Activated T-cell treated with anti-CD3 and anti-CD28 coated beads, Interleukin-2, amount 50 U/mL, for 24 hours (primary cell): ENCODE results near the gene NOVA2.
"Not testable (repeated sequence)": the region's sequence is repeated elsewhere in the genome, so short reads cannot be mapped to it uniquely, and the experiment has no call there.

Source experiments
- DNase-seq: peaks from one replicate; pipeline ENCODE4 v3.0.0-alpha.2; 2020
- H3K27ac Mint-ChIP-seq: 2 replicates; pipeline ENCODE4 v1.8.0; 2020; ENCODE audit warnings: mild to moderate bottlenecking, mixed read lengths
- H3K27me3 Mint-ChIP-seq: 2 replicates; pipeline ENCODE4 v1.8.0; 2020; ENCODE audit warnings: mixed read lengths
- H3K36me3 Mint-ChIP-seq: 2 replicates; pipeline ENCODE4 v1.8.0; 2020; ENCODE audit warnings: low read depth, mixed read lengths
- H3K4me1 Mint-ChIP-seq: 2 replicates; pipeline ENCODE4 v1.8.0; 2020; ENCODE audit warnings: low read depth, mixed read lengths
- H3K4me3 Mint-ChIP-seq: 2 replicates; pipeline ENCODE4 v1.8.0; 2020; ENCODE audit warnings: mild to moderate bottlenecking, moderate library complexity, mixed read lengths
- H3K9me3 Mint-ChIP-seq: 2 replicates; pipeline ENCODE4 v1.8.0; 2020; ENCODE audit warnings: mixed read lengths

Gene NOVA2

DNA sequence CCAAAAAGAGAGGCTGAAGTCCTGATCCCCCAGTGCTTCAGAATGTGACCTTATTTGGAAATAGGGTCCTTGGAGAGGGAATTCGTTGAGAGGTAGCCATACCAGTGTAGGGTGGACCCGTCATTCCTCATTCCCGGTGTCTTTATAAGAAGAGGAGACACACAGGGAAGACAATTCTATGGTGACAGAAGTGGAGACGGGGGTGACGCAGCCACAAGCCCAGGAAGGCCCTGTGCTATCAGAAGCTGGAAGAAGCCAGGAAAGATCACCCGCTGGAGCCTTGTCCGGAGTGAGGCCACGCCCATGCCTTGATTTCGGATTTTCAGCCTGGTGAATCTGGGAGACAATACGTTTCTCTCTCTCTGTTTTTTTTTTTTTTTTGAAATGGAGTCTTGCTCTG is 68.7 kb downstream of the NOVA2 start:
- Mint-ChIP-seq H3K4me1 (peaks cover 21% of the 10 kb centered on the region), H3K36me3 (peaks cover 11% of the 10 kb centered on the region), H3K9me3 (no peaks in the 10 kb centered on the region), H3K4me3 (no peak overlapping the region), H3K27me3 (no peaks in the 10 kb centered on the region), H3K27ac (no peak overlapping the region)
- no peak for DNase-seq

DNA sequence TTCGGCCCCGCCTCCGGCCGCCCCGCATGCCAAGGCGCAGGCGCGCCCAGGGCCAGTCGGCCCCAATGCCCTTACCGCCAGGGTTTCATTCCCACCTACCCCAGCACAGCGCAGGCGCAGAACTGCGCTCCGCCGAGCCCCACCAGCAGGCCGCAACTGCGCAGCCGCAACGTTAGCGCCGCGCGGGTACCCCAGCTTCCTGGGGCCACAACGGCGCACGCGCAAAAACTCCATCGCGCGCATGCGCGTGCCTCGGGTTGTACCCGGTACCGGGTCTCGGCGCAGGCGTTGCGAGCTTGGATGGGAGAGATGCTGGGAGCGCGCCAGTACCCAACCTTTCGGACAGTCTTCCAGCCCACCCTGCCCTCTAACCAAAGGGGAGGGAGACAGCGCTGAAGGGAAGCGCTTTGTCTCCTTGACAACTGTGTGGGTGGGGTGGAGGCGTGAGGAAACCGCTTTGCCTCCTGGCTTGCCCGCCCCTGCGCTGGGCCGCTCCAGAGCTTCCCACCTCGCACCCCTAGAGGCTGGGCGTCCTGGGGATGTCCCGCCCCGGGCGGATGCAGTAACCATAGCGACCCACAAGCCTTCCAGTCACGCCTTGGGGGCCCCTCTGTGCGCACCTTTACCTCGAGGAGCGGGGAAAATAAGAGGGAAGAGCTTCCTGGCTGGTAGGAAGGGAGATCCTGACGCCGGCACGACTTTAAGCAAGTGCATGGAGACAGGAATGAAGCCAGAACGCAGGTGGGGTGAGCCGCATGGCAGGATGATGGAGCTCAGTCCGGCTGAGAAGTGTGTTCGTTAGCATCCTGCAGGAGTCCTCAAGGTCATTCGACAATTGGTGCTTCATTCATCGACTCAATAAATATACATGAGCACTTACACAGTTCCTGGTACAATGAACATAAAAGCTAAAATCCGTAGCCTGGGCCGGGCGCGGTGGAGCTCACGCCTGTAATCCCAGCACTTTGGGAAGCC is 70.7 kb downstream of the NOVA2 start:
- Mint-ChIP-seq H3K27me3 (no peaks in the 10 kb centered on the region), H3K36me3 (peaks cover 28% of the 10 kb centered on the region), H3K4me1 (peaks cover 24% of the 10 kb centered on the region), H3K27ac (peak overlapping the region; percentile 92), H3K9me3 (no peaks in the 10 kb centered on the region), H3K4me3 (peak overlapping the region; percentile 87)
- peak; percentile 100 for DNase-seq

GRCh38 chr19:45901912-45902650 is 71.6 kb downstream of the NOVA2 start, which contains the start of gene MYPOP:
MYPOP (minus strand) TSS chr19:45902613; CDS start chr19:45901773, 840 bp downstream.
- Mint-ChIP-seq H3K36me3 (peaks cover 31% of the 10 kb centered on the region), H3K9me3 (no peaks in the 10 kb centered on the region), H3K27me3 (no peaks in the 10 kb centered on the region), H3K4me1 (peaks cover 24% of the 10 kb centered on the region), H3K27ac (peak within 1 kb of the TSS; percentile 92), H3K4me3 (peak within 1 kb of the TSS; percentile 87)
- DNase-seq, result no peak

- Mint-ChIP-seq H3K4me3 (peak overlapping the region; percentile 67), H3K36me3 (peaks cover 31% of the 10 kb centered on the region), H3K9me3 (no peaks in the 10 kb centered on the region), H3K27ac (no peak overlapping the region), H3K4me1 (peaks cover 24% of the 10 kb centered on the region), H3K27me3 (no peaks in the 10 kb centered on the region)
- DNase-seq, result peak; percentile 62
These were observed 72.2 kb downstream of the NOVA2 start for GRCh38 chr19:45901432-45901911.

- DNase-seq, result no peak
- no peaks in the 10 kb centered on the region for H3K27me3 Mint-ChIP-seq
- H3K4me3 Mint-ChIP-seq, result peak overlapping the region; percentile 36
These were observed 72.8 kb downstream of the NOVA2 start for GRCh38 chr19:45900738-45901431.

DNA sequence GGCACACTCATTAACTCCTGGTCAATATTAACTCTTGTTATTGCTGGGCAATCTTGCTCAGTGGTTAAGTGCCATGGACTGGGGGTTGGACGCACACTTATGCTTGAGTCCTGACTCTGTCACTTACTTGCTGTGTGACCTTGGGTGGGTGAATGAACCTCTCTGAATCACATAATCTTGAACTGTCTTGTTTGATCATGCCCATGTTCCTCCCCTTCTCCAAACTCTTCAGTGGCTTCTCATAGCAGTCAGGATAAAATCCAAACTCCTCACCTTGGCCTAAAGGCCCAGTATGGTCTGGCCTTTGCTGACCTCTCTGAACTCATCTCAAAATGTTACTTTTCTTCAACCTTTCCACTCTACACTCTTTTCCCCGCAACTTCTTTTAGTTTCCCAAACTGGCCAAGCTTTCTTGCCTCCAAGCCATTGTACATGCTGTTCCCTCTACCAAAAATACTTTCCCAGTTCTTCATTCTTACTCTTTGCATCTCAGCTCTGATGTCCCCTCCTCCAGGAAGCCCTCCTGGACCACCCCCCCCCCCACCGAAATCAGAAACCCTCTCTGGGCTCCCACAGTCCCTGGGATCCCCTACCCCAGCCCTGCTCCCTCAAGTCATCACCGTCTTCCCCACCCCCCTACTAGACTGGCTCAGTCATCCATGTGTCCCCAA is 73.6 kb downstream of the NOVA2 start:
- H3K36me3 Mint-ChIP-seq, result peaks cover 38% of the 10 kb centered on the region
- H3K9me3 Mint-ChIP-seq, result no peaks in the 10 kb centered on the region
- H3K4me3 Mint-ChIP-seq, result no peak overlapping the region
- no peak for DNase-seq
- no peak overlapping the region for H3K27ac Mint-ChIP-seq
- H3K27me3 Mint-ChIP-seq, result no peaks in the 10 kb centered on the region
- H3K4me1 Mint-ChIP-seq, result peaks cover 24% of the 10 kb centered on the region

More at GRCh38 chr19:45900738-45901431, 72.8 kb downstream of the NOVA2 start:
- Mint-ChIP-seq H3K9me3 (no peaks in the 10 kb centered on the region), H3K4me1 (peaks cover 24% of the 10 kb centered on the region), H3K36me3 (peaks cover 31% of the 10 kb centered on the region), H3K27ac (no peak overlapping the region)

GRCh38 chr19:45899253-45899652 is 74.4 kb downstream of the NOVA2 start:
- H3K4me3 Mint-ChIP-seq, result no peak overlapping the region
- no peaks in the 10 kb centered on the region for H3K9me3 Mint-ChIP-seq
- H3K27me3 Mint-ChIP-seq, result no peaks in the 10 kb centered on the region
- no peak overlapping the region for H3K27ac Mint-ChIP-seq
- DNase-seq, result no peak
- peaks cover 41% of the 10 kb centered on the region for H3K36me3 Mint-ChIP-seq
- H3K4me1 Mint-ChIP-seq, result peaks cover 24% of the 10 kb centered on the region

DNA sequence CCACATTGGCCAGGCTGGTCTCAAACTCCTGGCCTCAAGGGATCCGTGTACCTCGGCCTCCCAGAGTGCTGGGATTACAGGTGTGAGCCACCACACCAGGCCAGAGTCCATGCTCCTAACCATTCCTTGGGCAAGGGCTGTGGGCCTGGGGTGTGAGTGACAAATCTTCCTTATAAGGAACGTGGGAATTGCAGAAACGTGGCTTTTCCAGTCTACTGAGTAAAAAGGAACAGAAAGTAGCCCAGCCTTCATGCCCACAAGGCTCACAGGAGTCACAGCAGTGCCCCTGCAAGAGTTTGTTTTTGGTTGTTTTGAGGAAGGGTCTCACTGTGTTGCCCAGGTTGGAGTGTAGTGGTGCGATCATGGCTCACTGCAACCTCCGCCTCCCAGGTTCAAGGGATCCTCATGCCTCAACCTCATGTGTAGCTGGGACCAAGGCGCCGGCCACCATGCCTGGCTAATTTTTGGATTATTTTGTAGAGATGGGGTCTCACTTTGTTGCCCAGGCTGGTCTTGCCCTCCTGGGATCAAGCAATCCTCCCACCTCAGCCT is 76.3 kb downstream of the NOVA2 start:
- no peak overlapping the region for H3K4me3 Mint-ChIP-seq
- peaks cover 40% of the 10 kb centered on the region for H3K36me3 Mint-ChIP-seq
- no peaks in the 10 kb centered on the region for H3K9me3 Mint-ChIP-seq
- DNase-seq, result no peak
- no peaks in the 10 kb centered on the region for H3K27me3 Mint-ChIP-seq
- H3K4me1 Mint-ChIP-seq, result peaks cover 18% of the 10 kb centered on the region
- H3K27ac Mint-ChIP-seq, result no peak overlapping the region

GRCh38 chr19:45895983-45896599 is 77.6 kb downstream of the NOVA2 start:
- H3K4me1 Mint-ChIP-seq, result peaks cover 13% of the 10 kb centered on the region
- not testable (repeated sequence) for H3K27me3 Mint-ChIP-seq

DNA sequence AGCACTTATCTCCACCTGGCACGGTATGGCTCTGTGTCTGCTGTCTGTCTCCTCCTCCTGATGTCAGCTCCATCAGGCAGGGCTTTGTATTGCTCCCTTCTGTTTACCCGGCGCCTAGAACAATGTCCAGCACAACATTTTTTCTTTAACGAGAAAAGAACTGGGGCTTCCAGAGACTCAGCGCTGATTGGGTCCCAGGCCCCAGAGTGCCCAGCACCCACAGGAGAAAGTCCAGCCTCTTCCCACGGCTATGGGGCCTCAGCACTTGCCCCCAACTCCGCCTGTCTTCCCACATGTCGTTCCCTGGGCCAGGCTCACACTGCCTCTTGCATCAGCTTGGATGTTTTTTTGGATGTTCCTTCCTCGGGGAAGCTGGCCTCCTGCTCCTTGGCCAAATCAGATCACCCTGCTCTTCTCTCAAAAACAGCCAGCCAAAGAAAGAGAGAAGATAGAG is 78.1 kb downstream of the NOVA2 start:
- Mint-ChIP-seq H3K9me3 (no peaks in the 10 kb centered on the region), H3K27me3 (no peaks in the 10 kb centered on the region), H3K36me3 (peaks cover 33% of the 10 kb centered on the region), H3K27ac (no peak overlapping the region), H3K4me1 (peaks cover 8% of the 10 kb centered on the region), H3K4me3 (no peak overlapping the region)
- no peak for DNase-seq

More at GRCh38 chr19:45895983-45896599, 77.6 kb downstream of the NOVA2 start:
- H3K27ac Mint-ChIP-seq, H3K9me3 Mint-ChIP-seq, DNase-seq, H3K4me3 Mint-ChIP-seq: not testable (repeated sequence)
- H3K36me3 Mint-ChIP-seq, result peaks cover 38% of the 10 kb centered on the region

GRCh38 chr19:45890877-45891276 is 82.8 kb downstream of the NOVA2 start:
- H3K27me3 Mint-ChIP-seq, result no peaks in the 10 kb centered on the region
- peaks cover 13% of the 10 kb centered on the region for H3K4me1 Mint-ChIP-seq
- H3K4me3 Mint-ChIP-seq, result no peak overlapping the region
- no peak overlapping the region for H3K27ac Mint-ChIP-seq
- no peaks in the 10 kb centered on the region for H3K9me3 Mint-ChIP-seq
- H3K36me3 Mint-ChIP-seq, result peaks cover 14% of the 10 kb centered on the region
- DNase-seq, result no peak

DNA sequence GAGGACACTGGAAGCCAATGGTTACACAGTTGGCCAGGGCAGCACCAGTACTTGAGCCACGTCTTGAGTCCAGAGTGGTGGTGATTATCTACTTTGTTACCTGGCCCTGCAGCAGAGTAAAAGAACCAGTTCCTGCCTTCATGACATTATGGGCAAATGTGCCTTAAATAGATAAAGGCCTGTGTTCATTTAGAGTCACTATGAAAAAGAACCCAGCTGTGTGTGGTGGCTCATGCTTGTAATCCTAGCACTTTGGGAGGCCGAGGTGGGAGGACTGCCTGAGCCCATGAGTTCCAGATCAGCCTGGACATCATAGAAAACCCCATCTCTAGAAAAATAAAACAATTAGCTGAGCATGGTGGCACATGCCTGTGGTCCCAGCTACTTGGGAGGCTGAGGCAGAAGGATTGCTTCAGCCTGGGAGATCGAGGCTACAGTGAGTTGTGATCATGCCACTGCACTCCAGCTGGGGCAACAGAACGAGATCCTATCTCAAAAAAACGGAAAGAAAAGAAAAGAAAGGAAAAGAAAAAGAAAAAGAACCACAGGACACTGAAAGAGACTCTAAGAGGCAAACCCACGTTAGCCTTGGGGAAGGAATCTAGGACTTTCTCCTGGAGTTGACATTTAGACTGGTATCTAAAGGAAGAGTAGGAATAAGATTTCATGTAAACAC is 84.3 kb downstream of the NOVA2 start:
- no peak for DNase-seq
- Mint-ChIP-seq H3K27me3 (no peaks in the 10 kb centered on the region), H3K27ac (peak overlapping the region; percentile 55), H3K4me3 (no peak overlapping the region), H3K4me1 (peaks cover 18% of the 10 kb centered on the region), H3K9me3 (no peaks in the 10 kb centered on the region), H3K36me3 (peaks cover 4% of the 10 kb centered on the region)
